ENCODE results near the gene ZNF236.

- TF ChIP-seq, protein P1, sequence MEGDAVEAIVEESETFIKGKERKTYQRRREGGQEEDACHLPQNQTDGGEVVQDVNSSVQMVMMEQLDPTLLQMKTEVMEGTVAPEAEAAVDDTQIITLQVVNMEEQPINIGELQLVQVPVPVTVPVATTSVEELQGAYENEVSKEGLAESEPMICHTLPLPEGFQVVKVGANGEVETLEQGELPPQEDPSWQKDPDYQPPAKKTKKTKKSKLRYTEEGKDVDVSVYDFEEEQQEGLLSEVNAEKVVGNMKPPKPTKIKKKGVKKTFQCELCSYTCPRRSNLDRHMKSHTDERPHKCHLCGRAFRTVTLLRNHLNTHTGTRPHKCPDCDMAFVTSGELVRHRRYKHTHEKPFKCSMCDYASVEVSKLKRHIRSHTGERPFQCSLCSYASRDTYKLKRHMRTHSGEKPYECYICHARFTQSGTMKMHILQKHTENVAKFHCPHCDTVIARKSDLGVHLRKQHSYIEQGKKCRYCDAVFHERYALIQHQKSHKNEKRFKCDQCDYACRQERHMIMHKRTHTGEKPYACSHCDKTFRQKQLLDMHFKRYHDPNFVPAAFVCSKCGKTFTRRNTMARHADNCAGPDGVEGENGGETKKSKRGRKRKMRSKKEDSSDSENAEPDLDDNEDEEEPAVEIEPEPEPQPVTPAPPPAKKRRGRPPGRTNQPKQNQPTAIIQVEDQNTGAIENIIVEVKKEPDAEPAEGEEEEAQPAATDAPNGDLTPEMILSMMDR (IDR thresholded peaks at IDR 0.05): no peak
- TF ChIP-seq ZFX (IDR thresholded peaks at IDR 0.05; ENCODE audit: borderline replicate concordance): no peak
Observed at GRCh38 chr18:76920974-76921373, 98.6 kb downstream of the ZNF236 start.

All from 22Rv1 (cell line).